ENCODE results near the gene GOLGA6L7.

- TF ChIP-seq POLR2A (IDR thresholded peaks at IDR 0.05) (no peak), POLR2AphosphoS5 (IDR thresholded peaks at IDR 0.05) (no peak), CTCF (IDR thresholded peaks at IDR 0.05) (no peak), EP300 (IDR thresholded peaks at IDR 0.05) (no peak)
Observed at GRCh38 chr15:28885630-28886430, 37.4 kb upstream of the GOLGA6L7 start, which contains the start of gene APBA2.
